Liver (tissue), 9 donors: ENCODE measurements around the gene NCOA3. TPM values are rescaled to one million over a fixed set of nuclear protein-coding genes. Genes with fewer than 3 reads are reported as not detected.

Experiments
- DNase-seq: peaks from one replicate; pipeline ENCODE4 v3.0.0-alpha.2; 2017; ENCODE audit warnings: low spot score
- H3K27ac ChIP-seq, 2 donors: one replicate each; pipeline ENCODE4 v1.7.0; 2013; ENCODE audit warnings: inconsistent platforms in 2 of 2, low read length in 2 of 2, control low read depth in 1 of 2, low read depth in 1 of 2, mild to moderate bottlenecking in 1 of 2
- H3K27me3 ChIP-seq, 4 donors: one replicate each; pipeline versions ENCODE4 v1.6.1 to v1.7.0; 2013; ENCODE audit warnings: low read length in 3 of 4, inconsistent platforms in 1 of 4, mild to moderate bottlenecking in 1 of 4, moderate library complexity in 1 of 4; ENCODE audit not compliant: control insufficient read depth in 4 of 4, insufficient read depth in 4 of 4
- H3K36me3 ChIP-seq, 4 donors: one replicate each; pipeline versions ENCODE4 v1.6.1 to v1.7.0; 2013; ENCODE audit warnings: low read length in 3 of 4, mild to moderate bottlenecking in 3 of 4, low read depth in 1 of 4, moderate library complexity in 1 of 4; ENCODE audit not compliant: control insufficient read depth in 4 of 4, insufficient read depth in 3 of 4
- H3K4me1 ChIP-seq, 4 donors: one replicate each; pipeline versions ENCODE4 v1.6.1 to v1.7.0; 2013; ENCODE audit warnings: low read length in 3 of 4, mild to moderate bottlenecking in 3 of 4, moderate library complexity in 1 of 4; ENCODE audit not compliant: control insufficient read depth in 4 of 4, insufficient read depth in 4 of 4
- H3K4me3 ChIP-seq, 3 donors: one replicate each; pipeline versions ENCODE4 v1.6.1 to v1.7.0; 2013; ENCODE audit warnings: low read length in 3 of 3, control low read depth in 1 of 3, low read depth in 1 of 3, mild to moderate bottlenecking in 1 of 3
- H3K9ac ChIP-seq, 2 donors: one replicate each; pipeline ENCODE4 v1.7.0; 2013; ENCODE audit warnings: low read length in 2 of 2, mild to moderate bottlenecking in 2 of 2, moderate library complexity in 2 of 2, control low read depth in 1 of 2, low read depth in 1 of 2
- H3K9me3 ChIP-seq, 4 donors: one replicate each; pipeline versions ENCODE4 v1.6.1 to v1.7.0; 2013; ENCODE audit warnings: low read length in 3 of 4; ENCODE audit not compliant: control insufficient read depth in 4 of 4
- EGR1 ChIP-seq, 2 donors: IDR thresholded peaks; 2 replicates each; pipeline ENCODE4 v1.6.1; 2016 to 2018; ENCODE audit warnings: antibody characterized with exemption in 2 of 2, low read depth in 2 of 2
- FOXA2 ChIP-seq: IDR thresholded peaks from 2 replicates; pipeline ENCODE4 v1.6.1; 2016; ENCODE audit warnings: antibody characterized with exemption
- GABPA ChIP-seq, 2 donors: IDR thresholded peaks in 1 of 2; conservative IDR thresholded peaks in 1 of 2; 2 replicates each; pipeline ENCODE4 v1.6.1; 2016; ENCODE audit warnings: antibody characterized with exemption in 2 of 2, mild to moderate bottlenecking in 1 of 2, moderate library complexity in 1 of 2
- HNF4A ChIP-seq, 2 donors: conservative IDR thresholded peaks; 2 replicates each; pipeline ENCODE4 v1.6.1; 2016; ENCODE audit warnings: antibody characterized with exemption in 2 of 2, mild to moderate bottlenecking in 2 of 2
- HNF4G ChIP-seq: IDR thresholded peaks from 2 replicates; pipeline ENCODE4 v1.6.1; 2016; ENCODE audit warnings: antibody characterized with exemption
- JUND ChIP-seq, 2 donors: IDR thresholded peaks; 2 replicates each; pipeline ENCODE4 v1.6.1; 2016; ENCODE audit warnings: antibody characterized with exemption in 2 of 2
- NR2F2 ChIP-seq: IDR thresholded peaks from 2 replicates; pipeline ENCODE4 v1.6.1; 2016; ENCODE audit warnings: antibody characterized with exemption
- RAD21 ChIP-seq, 2 donors: IDR thresholded peaks; 2 replicates each; pipeline ENCODE4 v1.6.1; 2016; ENCODE audit warnings: antibody characterized with exemption in 2 of 2, mild to moderate bottlenecking in 2 of 2
- RXRA ChIP-seq, 2 donors: IDR thresholded peaks; 2 replicates each; pipeline ENCODE4 v1.6.1; 2017 to 2018; ENCODE audit warnings: antibody characterized with exemption in 2 of 2, mild to moderate bottlenecking in 1 of 2
- SP1 ChIP-seq: IDR thresholded peaks from 2 replicates; pipeline ENCODE4 v1.6.1; 2018; ENCODE audit warnings: antibody characterized with exemption, mild to moderate bottlenecking
- TAF1 ChIP-seq: conservative IDR thresholded peaks from 2 replicates; pipeline ENCODE4 v1.6.1; 2016; ENCODE audit warnings: antibody characterized with exemption, mild to moderate bottlenecking
- YY1 ChIP-seq: IDR thresholded peaks from 2 replicates; pipeline ENCODE4 v1.6.1; 2016; ENCODE audit warnings: antibody characterized with exemption, mild to moderate bottlenecking
- WGBS: extraction: QIAGEN DNeasy Blood & Tissue Kit; methylation state at CpG from one replicate; pipeline ENCODE4 v1.1.7; 2013; 5-methylcytosine and 5-hydroxymethylcytosine counted together
- polyA plus RNA-seq, 2 donors: library from polyadenylated mRNA; stranded (reverse) in 1 of 2; unstranded in 1 of 2; fragments of 200-250 nt in 1 of 2; fragments of >200 nt in 1 of 2; fragmentation: Nextera tagmentation in 1 of 2; extraction: Ambion mirVana in 1 of 2; gene quantifications; one replicate each; pipeline versions ENCODE4 v1.2.1 to v1.2.3, GENCODE V29; 2013 to 2015
- total RNA-seq, 2 donors: library from RNA; depleted of rRNA; stranded (reverse); fragments of >200 nt; gene quantifications; one replicate each; pipeline ENCODE4 v1.2.3, GENCODE V29; 2014
- TF ChIP-seq, protein P1 (sequence below): IDR thresholded peaks from 2 replicates; pipeline ENCODE4 v1.6.1; 2016; ENCODE audit warnings: antibody characterized with exemption
- TF ChIP-seq, protein P2 (sequence below): IDR thresholded peaks from 2 replicates; pipeline ENCODE4 v1.6.1; 2016; ENCODE audit warnings: antibody characterized with exemption
- TF ChIP-seq, protein P3 (sequence below): fragments of 150-350 bp; IDR thresholded peaks from 2 replicates; pipeline ENCODE4 v1.5.1; 2017; ENCODE audit warnings: improper control_type of control experiment, low read depth, low read length; ENCODE audit not compliant: missing input control
- TF ChIP-seq, protein P4 (sequence below): IDR thresholded peaks from 2 replicates; pipeline ENCODE4 v1.6.1; 2016; ENCODE audit warnings: antibody characterized with exemption
- TF ChIP-seq, protein P5 (sequence below): IDR thresholded peaks from 2 replicates; pipeline ENCODE4 v1.6.1; 2016; ENCODE audit warnings: antibody characterized with exemption, mild to moderate bottlenecking
- donor health status: healthy.
- donor health status: healthy.
- donor health status: healthy.
- donor health status: healthy.
- donor health status: healthy.

Gene NCOA3
- total and polyA plus RNA-seq, 4 donors: 3.8 to 18.2 (median 8.9) TPM

DNA sequence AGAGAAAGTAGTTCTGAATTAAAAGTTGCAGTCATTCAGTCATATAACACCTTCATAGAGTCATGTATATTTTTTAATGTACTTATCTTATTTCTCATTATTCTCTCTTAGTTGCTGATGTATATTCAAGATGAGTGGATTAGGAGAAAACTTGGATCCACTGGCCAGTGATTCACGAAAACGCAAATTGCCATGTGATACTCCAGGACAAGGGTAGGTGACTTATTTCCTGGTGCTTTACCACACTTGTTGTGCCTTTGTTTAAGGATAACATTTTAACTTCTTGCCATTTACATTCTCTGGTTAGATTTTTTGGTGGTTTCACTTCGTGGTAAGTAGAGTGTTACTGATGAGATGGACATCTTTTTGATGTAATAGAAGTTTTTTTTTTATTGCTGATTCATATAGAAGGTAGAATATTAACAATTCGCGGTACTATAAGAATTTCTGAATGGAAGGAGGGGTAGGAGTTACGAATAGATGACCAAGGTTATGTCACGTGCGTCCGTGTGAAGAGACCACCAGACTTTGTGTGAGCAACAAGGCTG, 120.5 kb downstream of the NCOA3 start:
- no peak for DNase-seq
- no peaks in the 10 kb centered on the region for H3K4me1 ChIP-seq
- no peak overlapping the region for H3K9ac ChIP-seq
- no peak overlapping the region for H3K4me3 ChIP-seq
- no peak overlapping the region for H3K27ac ChIP-seq
- no peaks in the 10 kb centered on the region for H3K9me3 ChIP-seq
- no peaks in the 10 kb centered on the region for H3K27me3 ChIP-seq
- WGBS: 94% methylated on average over 9 of the region's 9 CpGs
- peaks cover 0 to 12% (median 6%) of the 10 kb centered on the region in 4 donors for H3K36me3 ChIP-seq
- TF ChIP-seq, protein P1, sequence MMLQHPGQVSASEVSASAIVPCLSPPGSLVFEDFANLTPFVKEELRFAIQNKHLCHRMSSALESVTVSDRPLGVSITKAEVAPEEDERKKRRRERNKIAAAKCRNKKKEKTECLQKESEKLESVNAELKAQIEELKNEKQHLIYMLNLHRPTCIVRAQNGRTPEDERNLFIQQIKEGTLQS: no peak
- TF ChIP-seq, protein P2, sequence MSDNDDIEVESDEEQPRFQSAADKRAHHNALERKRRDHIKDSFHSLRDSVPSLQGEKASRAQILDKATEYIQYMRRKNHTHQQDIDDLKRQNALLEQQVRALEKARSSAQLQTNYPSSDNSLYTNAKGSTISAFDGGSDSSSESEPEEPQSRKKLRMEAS: no peak
- TF ChIP-seq EGR1 (IDR thresholded peaks at IDR 0.05; ENCODE audit: low read depth in 2 of 2) (no peak), HNF4A (conservative IDR thresholded peaks at IDR 0.05) (no peak), YY1 (no peak), TAF1 (no peak), RXRA (IDR thresholded peaks at IDR 0.05) (no peak), JUND (IDR thresholded peaks at IDR 0.05) (no peak), HNF4G (no peak), GABPA (IDR thresholded peaks at IDR 0.05 in 1 of 2, conservative IDR thresholded peaks at IDR 0.05 in 1 of 2) (no peak), NR2F2 (no peak), SP1 (no peak), RAD21 (IDR thresholded peaks at IDR 0.05) (no peak), FOXA2 (no peak)
- TF ChIP-seq, protein P3, sequence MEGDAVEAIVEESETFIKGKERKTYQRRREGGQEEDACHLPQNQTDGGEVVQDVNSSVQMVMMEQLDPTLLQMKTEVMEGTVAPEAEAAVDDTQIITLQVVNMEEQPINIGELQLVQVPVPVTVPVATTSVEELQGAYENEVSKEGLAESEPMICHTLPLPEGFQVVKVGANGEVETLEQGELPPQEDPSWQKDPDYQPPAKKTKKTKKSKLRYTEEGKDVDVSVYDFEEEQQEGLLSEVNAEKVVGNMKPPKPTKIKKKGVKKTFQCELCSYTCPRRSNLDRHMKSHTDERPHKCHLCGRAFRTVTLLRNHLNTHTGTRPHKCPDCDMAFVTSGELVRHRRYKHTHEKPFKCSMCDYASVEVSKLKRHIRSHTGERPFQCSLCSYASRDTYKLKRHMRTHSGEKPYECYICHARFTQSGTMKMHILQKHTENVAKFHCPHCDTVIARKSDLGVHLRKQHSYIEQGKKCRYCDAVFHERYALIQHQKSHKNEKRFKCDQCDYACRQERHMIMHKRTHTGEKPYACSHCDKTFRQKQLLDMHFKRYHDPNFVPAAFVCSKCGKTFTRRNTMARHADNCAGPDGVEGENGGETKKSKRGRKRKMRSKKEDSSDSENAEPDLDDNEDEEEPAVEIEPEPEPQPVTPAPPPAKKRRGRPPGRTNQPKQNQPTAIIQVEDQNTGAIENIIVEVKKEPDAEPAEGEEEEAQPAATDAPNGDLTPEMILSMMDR: no peak
- TF ChIP-seq, protein P4, sequence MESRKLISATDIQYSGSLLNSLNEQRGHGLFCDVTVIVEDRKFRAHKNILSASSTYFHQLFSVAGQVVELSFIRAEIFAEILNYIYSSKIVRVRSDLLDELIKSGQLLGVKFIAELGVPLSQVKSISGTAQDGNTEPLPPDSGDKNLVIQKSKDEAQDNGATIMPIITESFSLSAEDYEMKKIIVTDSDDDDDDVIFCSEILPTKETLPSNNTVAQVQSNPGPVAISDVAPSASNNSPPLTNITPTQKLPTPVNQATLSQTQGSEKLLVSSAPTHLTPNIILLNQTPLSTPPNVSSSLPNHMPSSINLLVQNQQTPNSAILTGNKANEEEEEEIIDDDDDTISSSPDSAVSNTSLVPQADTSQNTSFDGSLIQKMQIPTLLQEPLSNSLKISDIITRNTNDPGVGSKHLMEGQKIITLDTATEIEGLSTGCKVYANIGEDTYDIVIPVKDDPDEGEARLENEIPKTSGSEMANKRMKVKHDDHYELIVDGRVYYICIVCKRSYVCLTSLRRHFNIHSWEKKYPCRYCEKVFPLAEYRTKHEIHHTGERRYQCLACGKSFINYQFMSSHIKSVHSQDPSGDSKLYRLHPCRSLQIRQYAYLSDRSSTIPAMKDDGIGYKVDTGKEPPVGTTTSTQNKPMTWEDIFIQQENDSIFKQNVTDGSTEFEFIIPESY: no peak
- TF ChIP-seq, protein P5, sequence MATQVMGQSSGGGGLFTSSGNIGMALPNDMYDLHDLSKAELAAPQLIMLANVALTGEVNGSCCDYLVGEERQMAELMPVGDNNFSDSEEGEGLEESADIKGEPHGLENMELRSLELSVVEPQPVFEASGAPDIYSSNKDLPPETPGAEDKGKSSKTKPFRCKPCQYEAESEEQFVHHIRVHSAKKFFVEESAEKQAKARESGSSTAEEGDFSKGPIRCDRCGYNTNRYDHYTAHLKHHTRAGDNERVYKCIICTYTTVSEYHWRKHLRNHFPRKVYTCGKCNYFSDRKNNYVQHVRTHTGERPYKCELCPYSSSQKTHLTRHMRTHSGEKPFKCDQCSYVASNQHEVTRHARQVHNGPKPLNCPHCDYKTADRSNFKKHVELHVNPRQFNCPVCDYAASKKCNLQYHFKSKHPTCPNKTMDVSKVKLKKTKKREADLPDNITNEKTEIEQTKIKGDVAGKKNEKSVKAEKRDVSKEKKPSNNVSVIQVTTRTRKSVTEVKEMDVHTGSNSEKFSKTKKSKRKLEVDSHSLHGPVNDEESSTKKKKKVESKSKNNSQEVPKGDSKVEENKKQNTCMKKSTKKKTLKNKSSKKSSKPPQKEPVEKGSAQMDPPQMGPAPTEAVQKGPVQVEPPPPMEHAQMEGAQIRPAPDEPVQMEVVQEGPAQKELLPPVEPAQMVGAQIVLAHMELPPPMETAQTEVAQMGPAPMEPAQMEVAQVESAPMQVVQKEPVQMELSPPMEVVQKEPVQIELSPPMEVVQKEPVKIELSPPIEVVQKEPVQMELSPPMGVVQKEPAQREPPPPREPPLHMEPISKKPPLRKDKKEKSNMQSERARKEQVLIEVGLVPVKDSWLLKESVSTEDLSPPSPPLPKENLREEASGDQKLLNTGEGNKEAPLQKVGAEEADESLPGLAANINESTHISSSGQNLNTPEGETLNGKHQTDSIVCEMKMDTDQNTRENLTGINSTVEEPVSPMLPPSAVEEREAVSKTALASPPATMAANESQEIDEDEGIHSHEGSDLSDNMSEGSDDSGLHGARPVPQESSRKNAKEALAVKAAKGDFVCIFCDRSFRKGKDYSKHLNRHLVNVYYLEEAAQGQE: no peak
